ENCODE measurements around the gene ZNF653.

Gene ZNF653

DNA sequence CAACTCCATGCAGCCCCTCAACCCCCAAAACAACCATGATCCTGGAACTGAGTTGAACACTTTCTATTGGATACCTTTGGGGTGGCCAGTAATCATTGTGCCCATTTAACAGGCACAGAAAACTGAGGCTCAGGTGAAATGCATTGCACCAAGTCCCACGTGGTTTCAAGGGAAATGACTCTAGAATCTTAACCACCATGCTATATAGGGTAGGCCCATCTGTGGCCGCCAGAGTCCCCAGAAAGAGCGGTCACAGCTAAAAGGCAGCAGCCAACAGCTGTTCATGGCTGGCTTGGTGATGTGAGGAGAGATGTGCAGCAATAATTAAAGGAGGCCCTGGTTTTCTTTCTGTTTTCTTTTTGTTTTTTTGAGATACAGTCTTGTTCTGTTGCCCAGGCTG lies 35.6 kb upstream of the ZNF653 start:
- Histone ChIP-seq H3K4me1 (0 out of 2 replicates have a peak, but pooled peaks cover under 1% of the 10 kb centered on the region), H4K20me1 (no peaks in the 10 kb centered on the region), H3K27me3 (peaks cover 12% of the 10 kb centered on the region; the same call in 1 of the 2 replicates), H3K9ac (no peak overlapping the region), H3K9me3 (no peaks in the 10 kb centered on the region), H3K27ac (no peak overlapping the region), H3K4me3 (no peak overlapping the region), H3K36me3 (no peaks in the 10 kb centered on the region), H3K4me2 (no peak overlapping the region)
- no peak for TF ChIP-seq Cebpa-rat (IDR thresholded peaks at IDR 0.05)

DNA sequence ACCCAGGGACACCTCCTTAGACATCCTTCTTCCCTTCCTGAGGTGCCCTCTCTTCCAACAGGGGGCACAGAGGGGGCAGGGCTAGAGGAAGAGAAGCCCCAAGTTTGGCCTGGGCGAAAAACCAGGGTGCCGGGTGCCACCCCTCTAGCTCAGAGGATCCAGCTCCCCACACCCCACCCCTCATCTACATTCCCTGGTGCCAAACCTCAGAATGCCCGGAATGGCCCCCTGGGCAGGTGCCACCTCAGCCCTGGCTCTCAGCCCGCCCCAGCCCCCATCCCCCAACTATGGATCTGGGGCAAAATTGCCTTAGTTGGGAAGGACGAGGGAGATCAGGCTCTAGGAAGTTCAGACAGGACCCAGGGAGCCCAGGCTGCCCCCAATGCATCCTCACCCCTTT lies 35.0 kb upstream of the ZNF653 start:
- Histone ChIP-seq H3K4me1 (0 out of 2 replicates have a peak, but pooled peaks cover 6% of the 10 kb centered on the region), H3K4me2 (no peak overlapping the region), H3K4me3 (no peak overlapping the region)

DNA sequence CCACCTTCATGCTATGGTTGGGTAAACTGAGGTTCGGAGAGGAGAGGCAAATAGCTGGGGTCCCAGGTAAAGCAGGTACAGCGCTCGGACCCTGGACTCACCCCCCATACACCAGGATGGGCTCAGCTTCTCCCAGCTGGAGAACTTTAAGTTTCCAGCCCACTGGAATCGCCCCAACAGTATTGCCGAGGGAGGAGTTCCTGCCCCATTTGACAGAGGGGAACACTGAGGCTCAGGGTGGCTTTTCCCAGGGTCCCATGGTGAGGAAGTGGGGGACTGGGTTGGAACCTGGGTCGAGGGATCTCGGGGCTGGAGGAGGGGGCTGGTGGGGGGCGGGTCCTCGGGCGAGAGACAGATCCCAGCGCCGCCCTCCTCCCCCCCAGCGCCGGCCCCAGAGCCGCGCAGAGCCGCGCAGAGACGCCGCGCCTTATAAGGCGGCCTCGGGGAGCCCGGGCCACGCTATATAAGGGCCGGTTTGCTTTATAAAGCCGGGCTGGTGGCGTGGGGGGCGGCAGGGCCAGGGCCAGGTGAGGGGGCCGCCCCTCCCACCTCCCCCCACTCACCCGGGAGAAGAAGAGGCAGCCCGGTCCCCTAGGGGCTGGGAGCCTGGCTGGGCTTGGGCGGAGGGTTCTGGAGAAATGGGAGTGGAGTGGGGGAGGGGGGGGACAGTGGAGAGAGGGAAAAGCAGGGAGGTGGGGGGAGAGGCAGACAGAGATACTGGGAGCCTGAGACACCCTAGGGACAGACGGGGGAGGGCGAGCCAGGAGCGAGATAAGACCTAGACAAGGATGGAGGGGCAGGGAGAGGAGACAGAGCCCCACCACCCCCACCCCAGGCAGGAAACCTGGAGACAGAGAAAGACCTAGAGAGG lies 34.1 kb upstream of the ZNF653 start:
- TF ChIP-seq Cebpa-rat (IDR thresholded peaks at IDR 0.05), result no peak
- Histone ChIP-seq H3K27ac (no peak overlapping the region), H3K4me3 (no peak overlapping the region), H3K4me1 (0 out of 2 replicates have a peak, but pooled peaks cover 8% of the 10 kb centered on the region), H3K9me3 (no peaks in the 10 kb centered on the region), H3K4me2 (no peak overlapping the region), H4K20me1 (no peaks in the 10 kb centered on the region), H3K27me3 (peaks cover 12% of the 10 kb centered on the region; the same call in 1 of the 2 replicates), H3K36me3 (no peaks in the 10 kb centered on the region), H3K9ac (no peak overlapping the region)

More for the DNA sequence above, 35.0 kb upstream of the ZNF653 start:
- H3K36me3 ChIP-seq, result no peaks in the 10 kb centered on the region
- no peak overlapping the region for H3K27ac ChIP-seq
- peaks cover 12% of the 10 kb centered on the region; the same call in 1 of the 2 replicates for H3K27me3 ChIP-seq
- no peaks in the 10 kb centered on the region for H3K9me3 ChIP-seq
- no peaks in the 10 kb centered on the region for H4K20me1 ChIP-seq
- no peak for TF ChIP-seq Cebpa-rat (IDR thresholded peaks at IDR 0.05)
- no peak overlapping the region for H3K9ac ChIP-seq

DNA sequence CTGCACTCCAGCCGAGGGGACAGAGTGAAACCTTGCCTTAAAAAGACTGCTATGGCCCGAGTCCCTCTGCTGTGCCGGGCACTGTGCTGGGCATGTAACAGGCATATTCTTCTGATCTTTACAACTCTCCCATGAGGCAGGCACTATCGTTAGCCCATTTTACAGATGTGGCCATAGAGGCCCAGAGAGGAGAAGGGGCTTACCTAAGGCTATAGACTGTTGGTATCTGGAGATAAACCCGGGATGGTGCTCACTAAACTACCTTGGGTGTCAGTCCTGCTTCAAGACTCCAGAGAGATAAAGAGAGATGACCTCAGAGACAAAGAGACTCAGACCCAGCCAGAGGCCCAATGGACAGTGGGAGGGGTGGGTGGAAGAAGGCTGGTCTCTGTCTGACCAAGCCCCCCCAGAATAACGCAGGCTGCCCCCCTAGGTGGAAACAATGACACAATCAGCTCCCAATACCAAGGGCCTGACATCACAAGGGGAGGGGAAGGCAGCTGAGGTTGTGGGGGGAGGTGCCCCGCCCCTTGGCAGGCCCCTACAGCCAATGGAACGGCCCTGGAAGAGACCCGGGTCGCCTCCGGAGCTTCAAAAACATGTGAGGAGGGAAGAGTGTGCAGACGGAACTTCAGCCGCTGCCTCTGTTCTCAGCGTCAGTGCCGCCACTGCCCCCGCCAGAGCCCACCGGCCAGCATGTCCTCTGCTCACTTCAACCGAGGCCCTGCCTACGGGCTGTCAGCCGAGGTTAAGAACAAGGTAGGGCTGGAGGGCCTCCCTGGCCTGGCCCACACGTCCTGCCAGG lies 32.8 kb upstream of the ZNF653 start, which contains the start of gene CNN1:
Gene CNN1 (plus strand): TSS at position 620 of the 805 bp plus-strand sequence. CDS start 77 bp downstream, at position 697.
- Histone ChIP-seq H3K36me3 (no peaks in the 10 kb centered on the region), H3K9ac (no peak within 1 kb of the TSS), H3K27ac (no peak within 1 kb of the TSS), H3K4me3 (no peak within 1 kb of the TSS), H3K27me3 (peaks cover 12% of the 10 kb centered on the region; the same call in 1 of the 2 replicates), H3K4me2 (peak within 1 kb of the TSS; percentile 17; the same call in 1 of the 2 replicates), H3K4me1 (0 out of 2 replicates have a peak, but pooled peaks cover 8% of the 10 kb centered on the region), H4K20me1 (no peaks in the 10 kb centered on the region), H3K9me3 (no peaks in the 10 kb centered on the region)
- no peak for TF ChIP-seq Cebpa-rat (IDR thresholded peaks at IDR 0.05)

DNA sequence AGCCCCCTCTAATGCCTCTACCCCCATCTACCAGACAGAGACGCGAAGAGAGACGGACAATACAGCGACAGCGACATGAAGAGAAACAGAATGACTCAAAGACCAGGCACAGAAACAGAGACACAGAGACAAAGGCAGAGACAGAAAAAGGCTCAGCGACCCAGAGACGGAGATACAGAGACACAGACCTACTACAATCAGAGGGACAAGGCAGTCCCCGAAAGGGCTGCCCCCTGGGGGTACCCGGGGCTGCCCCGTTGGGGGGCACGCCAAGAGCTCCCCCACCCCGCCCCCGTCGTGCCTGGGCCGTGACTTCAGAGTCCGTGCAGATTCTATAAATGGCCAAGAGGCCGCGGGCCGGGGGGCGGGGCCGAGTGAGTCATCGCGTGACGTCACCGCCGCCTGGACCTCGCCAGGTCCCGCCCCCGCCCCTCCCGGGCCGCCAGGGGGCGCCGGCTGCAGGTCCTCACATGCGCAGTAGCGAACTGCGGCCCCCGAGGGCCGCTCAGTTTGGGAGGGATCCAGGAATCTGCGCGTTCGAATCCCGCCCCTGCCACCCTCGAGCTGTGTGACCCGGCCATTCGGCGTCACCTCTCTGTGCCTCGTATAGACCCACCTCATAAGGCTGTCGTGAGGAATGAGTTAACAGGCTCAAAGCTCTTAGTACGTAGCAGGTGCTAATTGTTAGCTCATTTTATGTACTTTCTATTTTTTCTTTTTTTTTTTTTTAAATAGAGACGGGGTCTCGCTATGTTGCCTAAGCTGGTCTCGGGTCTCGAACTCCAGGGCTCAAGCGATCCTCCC lies 30.4 kb upstream of the ZNF653 start:
- H3K27me3 ChIP-seq, result peaks cover 12% of the 10 kb centered on the region; the same call in 1 of the 2 replicates
- no peak overlapping the region for H3K9ac ChIP-seq
- H3K27ac ChIP-seq, result no peak overlapping the region
- H3K9me3 ChIP-seq, result no peaks in the 10 kb centered on the region
- H4K20me1 ChIP-seq, result no peaks in the 10 kb centered on the region
- H3K4me1 ChIP-seq, result 0 out of 2 replicates have a peak, but pooled peaks cover 8% of the 10 kb centered on the region
- TF ChIP-seq Cebpa-rat (IDR thresholded peaks at IDR 0.05), result no peak
- no peaks in the 10 kb centered on the region for H3K36me3 ChIP-seq
- no peak overlapping the region for H3K4me3 ChIP-seq
- H3K4me2 ChIP-seq, result peak overlapping the region; percentile 61

DNA sequence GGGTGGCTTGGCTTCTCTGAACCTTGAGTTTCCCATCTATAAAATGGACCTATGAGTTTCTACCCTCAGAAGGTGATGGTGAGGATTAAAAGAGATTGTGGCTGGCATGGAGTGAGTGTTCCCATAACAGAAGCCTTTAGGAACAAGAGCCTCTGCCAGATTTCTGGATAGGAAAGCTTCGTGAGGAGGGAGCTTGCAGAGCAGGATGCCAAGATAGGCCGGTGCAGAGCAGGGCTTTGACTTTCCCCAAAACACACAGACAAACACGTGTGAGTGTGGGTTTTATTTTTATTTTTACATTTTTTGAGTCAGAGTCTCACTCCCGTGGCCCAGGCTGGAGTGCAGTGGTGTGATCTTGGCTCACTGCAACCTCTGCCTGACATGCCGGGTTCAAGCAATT lies 29.3 kb upstream of the ZNF653 start:
- Histone ChIP-seq H3K4me3 (no peak overlapping the region), H3K9ac (no peak overlapping the region), H4K20me1 (no peaks in the 10 kb centered on the region), H3K27ac (no peak overlapping the region), H3K36me3 (no peaks in the 10 kb centered on the region), H3K9me3 (no peaks in the 10 kb centered on the region), H3K4me2 (no peak overlapping the region), H3K4me1 (0 out of 2 replicates have a peak, but pooled peaks cover 8% of the 10 kb centered on the region), H3K27me3 (peaks cover 12% of the 10 kb centered on the region; the same call in 1 of the 2 replicates)
- TF ChIP-seq Cebpa-rat (IDR thresholded peaks at IDR 0.05), result no peak

DNA sequence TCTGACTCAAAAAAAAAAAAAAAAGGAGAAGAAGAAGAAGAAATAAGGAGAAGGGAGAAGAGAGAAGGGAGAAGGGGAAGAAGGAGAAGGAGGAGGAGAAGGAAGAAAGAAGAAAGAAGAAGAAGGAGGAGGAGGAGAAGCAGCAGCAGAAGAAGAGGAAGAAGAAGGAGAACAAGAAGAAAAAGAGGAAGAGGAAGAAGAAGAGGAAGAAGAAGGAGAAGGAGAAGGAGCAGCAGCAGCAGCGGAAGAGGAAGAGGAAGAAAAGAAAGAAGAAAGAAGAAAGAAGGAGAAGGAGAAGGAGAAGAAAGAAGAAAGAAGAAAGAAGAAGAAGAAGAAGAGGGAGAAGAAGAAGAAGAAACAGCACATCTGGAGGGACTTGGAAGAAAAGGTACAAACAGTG lies 28.9 kb upstream of the ZNF653 start:
- TF ChIP-seq Cebpa-rat (IDR thresholded peaks at IDR 0.05), result no peak
- Histone ChIP-seq H3K27ac (no peak overlapping the region), H3K36me3 (no peaks in the 10 kb centered on the region), H3K9ac (no peak overlapping the region), H3K4me1 (0 out of 2 replicates have a peak, but pooled peaks cover 8% of the 10 kb centered on the region), H4K20me1 (no peaks in the 10 kb centered on the region), H3K27me3 (peaks cover 12% of the 10 kb centered on the region; the same call in 1 of the 2 replicates), H3K4me2 (no peak overlapping the region), H3K4me3 (no peak overlapping the region), H3K9me3 (no peaks in the 10 kb centered on the region)

DNA sequence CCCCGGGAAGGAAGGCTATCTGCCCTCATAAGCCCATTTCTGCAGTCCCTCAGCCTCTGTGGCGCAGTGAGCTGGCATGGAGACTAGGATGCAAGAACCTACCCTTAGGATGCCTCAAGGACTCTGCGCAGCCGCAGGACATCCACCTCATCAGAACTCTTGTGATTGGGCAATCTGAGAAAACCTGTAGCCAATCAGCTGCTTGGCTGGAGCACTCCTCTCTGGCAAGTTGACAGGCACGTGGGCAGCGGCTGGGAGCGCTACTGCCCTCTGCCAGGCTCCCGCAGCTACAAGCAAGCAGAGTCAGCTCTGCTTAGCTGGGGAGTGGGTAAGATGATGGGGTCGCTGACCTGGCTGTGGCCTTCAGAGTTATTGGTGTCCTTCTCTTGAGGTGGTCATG lies 24.8 kb upstream of the ZNF653 start:
- H3K4me3 ChIP-seq, result no peak overlapping the region
- H3K27ac ChIP-seq, result no peak overlapping the region
- no peak overlapping the region for H3K4me2 ChIP-seq
- H3K9me3 ChIP-seq, result no peaks in the 10 kb centered on the region
- H3K36me3 ChIP-seq, result 0 out of 2 replicates have a peak, but pooled peaks cover 10% of the 10 kb centered on the region
- peaks cover 12% of the 10 kb centered on the region for H3K4me1 ChIP-seq
- H3K27me3 ChIP-seq, result no peaks in the 10 kb centered on the region
- no peaks in the 10 kb centered on the region; the same call in 1 of the 2 replicates for H4K20me1 ChIP-seq
- no peak for TF ChIP-seq Cebpa-rat (IDR thresholded peaks at IDR 0.05)
- no peak overlapping the region for H3K9ac ChIP-seq
